ENCODE data around the gene RUVBL1.

RUVBL1 gene

GRCh38 chr3:128081846-128082245 lies 41.8 kb downstream of the RUVBL1 start:
- H3K27me3 ChIP-seq, result no peaks in the 10 kb centered on the region
- H3K27ac ChIP-seq, result no peak overlapping the region
- H3K9me3 ChIP-seq, result no peaks in the 10 kb centered on the region
- no peaks in the 10 kb centered on the region for H3K36me3 ChIP-seq
- TF ChIP-seq CTCF (IDR thresholded peaks at IDR 0.05), result no peak
- H3K4me1 ChIP-seq (ENCODE audit: control insufficient read depth in 1 of 2, insufficient read depth in 1 of 2, low read depth in 1 of 2, low read length in 1 of 2), result peaks cover 4% of the 10 kb centered on the region in 2 experiments
- H3K4me3 ChIP-seq (ENCODE audit: low read depth in 1 of 2, low read length in 1 of 2), result no peak overlapping the region

GRCh38 chr3:128081226-128081625 lies 42.4 kb downstream of the RUVBL1 start:
- Histone ChIP-seq H3K36me3 (no peaks in the 10 kb centered on the region), H3K27ac (no peak overlapping the region), H3K4me3 (ENCODE audit: low read depth in 1 of 2, low read length in 1 of 2) (no peak overlapping the region), H3K27me3 (peaks cover 4% of the 10 kb centered on the region), H3K4me1 (ENCODE audit: control insufficient read depth in 1 of 2, insufficient read depth in 1 of 2, low read depth in 1 of 2, low read length in 1 of 2) (peaks cover 9 to 10% of the 10 kb centered on the region in 2 experiments), H3K9me3 (no peaks in the 10 kb centered on the region)
- no peak for TF ChIP-seq CTCF (IDR thresholded peaks at IDR 0.05)

- TF ChIP-seq CTCF (IDR thresholded peaks at IDR 0.05), result no peak
- H3K4me3 ChIP-seq (ENCODE audit: low read depth in 1 of 2, low read length in 1 of 2), result no peak overlapping the region
- H3K4me1 ChIP-seq (ENCODE audit: control insufficient read depth in 1 of 2, insufficient read depth in 1 of 2, low read depth in 1 of 2, low read length in 1 of 2), result peaks cover 16 to 17% of the 10 kb centered on the region in 2 experiments
- H3K27ac ChIP-seq, result no peak overlapping the region
- no peaks in the 10 kb centered on the region for H3K9me3 ChIP-seq
- no peaks in the 10 kb centered on the region for H3K36me3 ChIP-seq
- H3K27me3 ChIP-seq, result peaks cover 10% of the 10 kb centered on the region
Measured at GRCh38 chr3:128080323-128081080, 43.1 kb downstream of the RUVBL1 start.

- Histone ChIP-seq H3K4me3 (ENCODE audit: low read depth in 1 of 2, low read length in 1 of 2) (no peak overlapping the region), H3K27ac (no peak overlapping the region), H3K4me1 (ENCODE audit: control insufficient read depth in 1 of 2, insufficient read depth in 1 of 2, low read depth in 1 of 2, low read length in 1 of 2) (peaks cover 22% of the 10 kb centered on the region in 2 experiments), H3K9me3 (no peaks in the 10 kb centered on the region), H3K36me3 (no peaks in the 10 kb centered on the region), H3K27me3 (peaks cover 10% of the 10 kb centered on the region)
- no peak for TF ChIP-seq CTCF (IDR thresholded peaks at IDR 0.05)
Measured at GRCh38 chr3:128079823-128080222, 43.8 kb downstream of the RUVBL1 start.

GRCh38 chr3:128078875-128079274 lies 44.7 kb downstream of the RUVBL1 start:
- Histone ChIP-seq H3K4me1 (ENCODE audit: control insufficient read depth in 1 of 2, insufficient read depth in 1 of 2, low read depth in 1 of 2, low read length in 1 of 2) (peaks cover 27% of the 10 kb centered on the region in 2 experiments), H3K4me3 (ENCODE audit: low read depth in 1 of 2, low read length in 1 of 2) (no peak overlapping the region), H3K36me3 (no peaks in the 10 kb centered on the region)

More at GRCh38 chr3:128078875-128079274, 44.7 kb downstream of the RUVBL1 start:
- Histone ChIP-seq H3K9me3 (no peaks in the 10 kb centered on the region), H3K27ac (no peak overlapping the region), H3K27me3 (peaks cover 10% of the 10 kb centered on the region)
- TF ChIP-seq CTCF (IDR thresholded peaks at IDR 0.05), result no peak
